Measurements from ENCODE around the gene CTNNBL1. TPM values are rescaled to one million over a fixed set of nuclear protein-coding genes. Genes with fewer than 3 reads are reported as not detected.

Gene CTNNBL1
- total and polyA plus RNA-seq, 2 of the 4 experiments (the other 2 are of a cell fraction) = 29.9 to 34.1 TPM

DNA sequence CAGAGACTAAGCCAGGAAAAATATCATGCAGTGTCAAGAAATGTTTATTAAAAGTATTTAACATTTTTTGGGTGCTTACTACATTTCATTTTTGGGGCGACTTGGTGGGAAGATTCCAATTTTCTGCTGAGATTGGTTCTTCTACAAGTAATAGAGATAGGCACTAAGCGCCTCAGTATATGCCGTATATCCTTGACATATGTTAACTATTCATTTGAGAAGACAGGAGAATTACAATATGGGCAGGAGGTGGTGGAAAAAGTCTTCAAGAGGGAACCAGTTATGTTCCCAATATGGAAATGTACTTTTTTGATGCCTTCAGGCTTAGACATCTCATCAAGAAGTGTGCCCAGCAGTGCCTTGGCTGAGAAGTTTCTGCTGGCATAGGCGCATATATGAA, 6.5 kb downstream of the CTNNBL1 start:
- no TSS peak for BruUV-seq (replicated peaks)
- Histone ChIP-seq H4K5ac (ENCODE audit: low read depth, low read length) (no peak overlapping the region), H2BK120ac (ENCODE audit: low read depth, low read length) (no peak overlapping the region), H3K27me3 (ENCODE audit: control insufficient read depth, insufficient read depth, low read length) (no peaks in the 10 kb centered on the region), H2BK5ac (ENCODE audit: low read depth, low read length, poor library complexity, severe bottlenecking) (no peak overlapping the region), H4K8ac (ENCODE audit: low read depth in 2 of 2, low read length in 2 of 2) (no peak overlapping the region), H3K23ac (ENCODE audit: low read depth, low read length) (no peak overlapping the region), H3K4ac (ENCODE audit: low read depth, low read length) (no peak overlapping the region), H3K9me1 (ENCODE audit: insufficient read depth, low read length) (peaks cover 13% of the 10 kb centered on the region; the same call in 1 of the 2 replicates), H4K20me1 (ENCODE audit: insufficient read depth, low read length) (peaks cover 15% of the 10 kb centered on the region; the same call in 1 of the 2 replicates), H3K9ac (ENCODE audit: low read depth, low read length) (no peak overlapping the region), H3K56ac (ENCODE audit: extremely low read depth, insufficient read depth, low read length) (no peak overlapping the region), H3K4me2 (ENCODE audit: low read depth, low read length) (no peak overlapping the region), H3K27ac (ENCODE audit: insufficient read depth, low read length) (no peak overlapping the region), H3K9me3 (ENCODE audit: control insufficient read depth, insufficient read depth, low read length) (no peaks in the 10 kb centered on the region), H2AK9ac (replicated peaks; ENCODE audit: low read depth, low read length, poor library complexity) (no peak overlapping the region), H2BK20ac (ENCODE audit: low read depth, low read length) (no peak overlapping the region), H4K91ac (ENCODE audit: insufficient read depth, low read depth, low read length) (no peak overlapping the region), H3K14ac (replicated peaks; ENCODE audit: low read depth, low read length) (no peak overlapping the region), H3K4me3 (ENCODE audit: insufficient read depth, low read depth, low read length) (no peak overlapping the region), H3K79me1 (ENCODE audit: low read depth in 1 of 2, low read length in 2 of 2) (peaks cover 49 to 64% of the 10 kb centered on the region in 2 experiments), H3K18ac (ENCODE audit: low read depth, low read length) (no peak overlapping the region), H3K4me1 (ENCODE audit: control insufficient read depth, insufficient read depth, low read length) (no peaks in the 10 kb centered on the region), H2BK15ac (ENCODE audit: low read depth, low read length) (no peak overlapping the region), H2AK5ac (ENCODE audit: low read depth, low read length) (no peak overlapping the region), H3K36me3 (ENCODE audit: control insufficient read depth, insufficient read depth, low read length) (peaks cover 3% of the 10 kb centered on the region), H2AFZ (replicated peaks; ENCODE audit: low read length, poor library complexity) (no peak overlapping the region)
- WGBS, 2 experiments (ENCODE audit: extremely low coverage in 2 of 2, insufficient read length in 1 of 2) = no CpG with 5 or more reads among the region's 4 CpGs
- intact Hi-C loops (cut with micrococcal nuclease) (no loop called here), in situ Hi-C loops (cut with MboI; ENCODE audit: low sequenced_read_pairs) (no loop called here), dilution Hi-C loops (cut with HindIII; ENCODE audit: low sequenced_read_pairs, unreplicated experiment) (no loop called here)
- TF ChIP-seq POLR2A (IDR thresholded peaks at IDR 0.05; ENCODE audit: low read depth, low read length) (no peak), BHLHE40 (IDR thresholded peaks at IDR 0.05; ENCODE audit: low read depth, low read length) (no peak), FOS (IDR thresholded peaks at IDR 0.05; ENCODE audit: low read depth, low read length) (no peak)
- POLR2A ChIA-PET (ENCODE audit: unreplicated experiment) = no interaction called here
- CTCF ChIA-PET = no interaction called here
- ATAC-seq (ENCODE audit: low read depth) (no peak), DNase-seq (no peak)
